ENCODE measurements around the gene HCAR1. TPM values are rescaled to one million over a fixed set of nuclear protein-coding genes. Genes with fewer than 3 reads are reported as not detected.
"Not testable (repeated sequence)": the region's sequence is repeated elsewhere in the genome, so short reads cannot be mapped to it uniquely, and the experiment has no call there.

Gene HCAR1
- total RNA-seq, 2 experiments from 2014 or later, result 0.91 to 0.99 TPM

GRCh38 chr12:122740351-122740750, 9.7 kb upstream of the HCAR1 start:
- DNase-seq, result no peak
- H3K27ac Mint-ChIP-seq, result no peak overlapping the region
- peaks cover 8% of the 10 kb centered on the region for H3K4me1 Mint-ChIP-seq (ENCODE audit: low read depth)
- intact Hi-C loops (cut with micrococcal nuclease), result no loop called here
- no peaks in the 10 kb centered on the region for H3K36me3 Mint-ChIP-seq (ENCODE audit: low read depth)
- CTCF ChIA-PET, result interaction anchor here (0.8 kb wide), 1 partner anchor 18 kb away, joined by 3 read pairs; no protein-coding TSS in a partner anchor
- H3K27me3 Mint-ChIP-seq (ENCODE audit: low read depth), result no peaks in the 10 kb centered on the region
- no peak overlapping the region for H3K4me3 Mint-ChIP-seq
- peaks cover 2% of the 10 kb centered on the region for H3K9me3 Mint-ChIP-seq

- CTCF ChIA-PET, result no interaction called here
- H3K4me3 Mint-ChIP-seq, result no peak overlapping the region
- H3K27ac Mint-ChIP-seq, result no peak overlapping the region
- intact Hi-C loops (cut with micrococcal nuclease), result no loop called here
- DNase-seq, result no peak
- H3K27me3 Mint-ChIP-seq (ENCODE audit: low read depth), result no peaks in the 10 kb centered on the region
- H3K4me1 Mint-ChIP-seq (ENCODE audit: low read depth), result peaks cover 15% of the 10 kb centered on the region
- peaks cover 2% of the 10 kb centered on the region for H3K9me3 Mint-ChIP-seq
- H3K36me3 Mint-ChIP-seq (ENCODE audit: low read depth), result no peaks in the 10 kb centered on the region
Measured at GRCh38 chr12:122738571-122738970, 7.9 kb upstream of the HCAR1 start.

GRCh38 chr12:122732611-122733010, 2.0 kb upstream of the HCAR1 start:
- CTCF ChIA-PET, result interaction anchor here (0.7 to 1.2 kb wide), 3 partner anchors 20 to 515 kb away, joined by 3 to 4 read pairs (median 3); partner anchors contain the start of genes DENR and ZCCHC8
- Mint-ChIP-seq H3K27ac (peak overlapping the region; percentile 89), H3K27me3 (ENCODE audit: low read depth) (no peaks in the 10 kb centered on the region), H3K36me3 (ENCODE audit: low read depth) (no peaks in the 10 kb centered on the region), H3K9me3 (peaks cover 5% of the 10 kb centered on the region), H3K4me3 (no peak overlapping the region), H3K4me1 (ENCODE audit: low read depth) (peaks cover 72% of the 10 kb centered on the region)
- intact Hi-C loops (cut with micrococcal nuclease), result loop anchor here (1.0 to 5.0 kb wide), 8 partner anchors 12 to 980 kb away; partner anchors contain the start of genes ATP6V0A2, CLIP1, DENR and KNTC1
- DNase-seq, result no peak

- intact Hi-C loops (cut with micrococcal nuclease), result loop anchor here (2.0 to 5.0 kb wide), 3 partner anchors 205 to 980 kb away; partner anchors contain the start of genes ATP6V0A2, CLIP1, KNTC1 and RSRC2
- Mint-ChIP-seq H3K27me3 (ENCODE audit: low read depth) (no peaks in the 10 kb centered on the region), H3K27ac (peak overlapping the region; percentile 89), H3K4me1 (ENCODE audit: low read depth) (peaks cover 75% of the 10 kb centered on the region), H3K36me3 (ENCODE audit: low read depth) (no peaks in the 10 kb centered on the region), H3K4me3 (no peak overlapping the region), H3K9me3 (peaks cover 5% of the 10 kb centered on the region)
- DNase-seq, result peak; percentile 69
- CTCF ChIA-PET, result interaction anchor here (0.7 to 1.2 kb wide), 3 partner anchors 21 to 515 kb away, joined by 3 to 4 read pairs (median 3); partner anchors contain the start of genes DENR and ZCCHC8
Measured at GRCh38 chr12:122732170-122732569, 1.5 kb upstream of the HCAR1 start.

GRCh38 chr12:122729583-122730214, 945 bp downstream of the HCAR1 start:
- intact Hi-C loops (cut with micrococcal nuclease), result loop anchor here (5.0 to 10.0 kb wide), 4 partner anchors 307 to 983 kb away; partner anchors contain the start of genes ATP6V0A2, CLIP1 and RHOF
- Mint-ChIP-seq H3K9me3 (peaks cover 3% of the 10 kb centered on the region), H3K4me1 (ENCODE audit: low read depth) (peaks cover 89% of the 10 kb centered on the region), H3K4me3 (peak overlapping the region; percentile 58), H3K36me3 (ENCODE audit: low read depth) (no peaks in the 10 kb centered on the region), H3K27ac (peak overlapping the region; percentile 85), H3K27me3 (ENCODE audit: low read depth) (no peaks in the 10 kb centered on the region)
- no peak for DNase-seq
- CTCF ChIA-PET, result no interaction called here

- peak; percentile 61 for DNase-seq
- Mint-ChIP-seq H3K27ac (peak overlapping the region; percentile 85), H3K4me1 (ENCODE audit: low read depth) (peaks cover 76% of the 10 kb centered on the region), H3K9me3 (no peaks in the 10 kb centered on the region), H3K4me3 (peak overlapping the region; percentile 50), H3K36me3 (ENCODE audit: low read depth) (no peaks in the 10 kb centered on the region), H3K27me3 (ENCODE audit: low read depth) (no peaks in the 10 kb centered on the region)
- intact Hi-C loops (cut with micrococcal nuclease), result loop anchor here (10.0 kb wide), 2 partner anchors 641 to 931 kb away; partner anchors contain the start of gene RHOF
- CTCF ChIA-PET, result interaction anchor here (1.3 kb wide), 1 partner anchor 27 kb away, joined by 5 read pairs; the partner anchor contains the start of gene DENR
Measured at GRCh38 chr12:122726080-122726558, 4.5 kb downstream of the HCAR1 start.

GRCh38 chr12:122725452-122726079, 5.1 kb downstream of the HCAR1 start:
- Mint-ChIP-seq H3K27me3 (ENCODE audit: low read depth) (no peaks in the 10 kb centered on the region), H3K4me3 (peak overlapping the region; percentile 50), H3K9me3 (no peaks in the 10 kb centered on the region), H3K4me1 (ENCODE audit: low read depth) (peaks cover 75% of the 10 kb centered on the region), H3K36me3 (ENCODE audit: low read depth) (no peaks in the 10 kb centered on the region), H3K27ac (peak overlapping the region; percentile 85)
- CTCF ChIA-PET, result no interaction called here
- intact Hi-C loops (cut with micrococcal nuclease), result loop anchor here (10.0 kb wide), 2 partner anchors 641 to 931 kb away; partner anchors contain the start of gene RHOF
- no peak for DNase-seq

GRCh38 chr12:122724641-122725243, 5.9 kb downstream of the HCAR1 start:
- Mint-ChIP-seq H3K4me3 (no peak overlapping the region), H3K9me3 (no peaks in the 10 kb centered on the region), H3K27ac (peak overlapping the region; percentile 85), H3K36me3 (ENCODE audit: low read depth) (no peaks in the 10 kb centered on the region), H3K4me1 (ENCODE audit: low read depth) (peaks cover 74% of the 10 kb centered on the region), H3K27me3 (ENCODE audit: low read depth) (no peaks in the 10 kb centered on the region)
- CTCF ChIA-PET, result interaction anchor here (0.6 kb wide), 1 partner anchor 366 kb away, joined by 3 read pairs; no protein-coding TSS in a partner anchor
- intact Hi-C loops (cut with micrococcal nuclease), result loop anchor here (10.0 kb wide), 2 partner anchors 640 to 930 kb away; partner anchors contain the start of gene RHOF
- DNase-seq, result no peak

GRCh38 chr12:122722387-122722786, 8.3 kb downstream of the HCAR1 start:
- Mint-ChIP-seq H3K27ac (peak overlapping the region; percentile 48), H3K4me3 (no peak overlapping the region), H3K9me3 (peaks cover 1% of the 10 kb centered on the region), H3K36me3 (ENCODE audit: low read depth) (no peaks in the 10 kb centered on the region), H3K27me3 (ENCODE audit: low read depth) (no peaks in the 10 kb centered on the region), H3K4me1 (ENCODE audit: low read depth) (peaks cover 58% of the 10 kb centered on the region)
- intact Hi-C loops (cut with micrococcal nuclease), result loop anchor here (10.0 kb wide), 2 partner anchors 638 to 928 kb away; partner anchors contain the start of gene RHOF
- DNase-seq, result no peak
- CTCF ChIA-PET, result interaction anchor here (0.9 to 1.2 kb wide), 3 partner anchors 11 to 30 kb away, joined by 3 read pairs; no protein-coding TSS in a partner anchor

- H3K27ac Mint-ChIP-seq, result peak overlapping the region; percentile 88
- H3K9me3 Mint-ChIP-seq, result peaks cover 1% of the 10 kb centered on the region
- peak overlapping the region; percentile 30 for H3K4me3 Mint-ChIP-seq
- DNase-seq, result peak; percentile 26
- H3K4me1 Mint-ChIP-seq (ENCODE audit: low read depth), result peaks cover 49% of the 10 kb centered on the region
- H3K27me3 Mint-ChIP-seq (ENCODE audit: low read depth), result no peaks in the 10 kb centered on the region
- CTCF ChIA-PET, result no interaction called here
- intact Hi-C loops (cut with micrococcal nuclease), result loop anchor here (1.0 to 10.0 kb wide), 3 partner anchors 31 to 926 kb away; partner anchors contain the start of genes DENR and RHOF
- H3K36me3 Mint-ChIP-seq (ENCODE audit: low read depth), result no peaks in the 10 kb centered on the region
Measured at GRCh38 chr12:122721057-122721545, 9.5 kb downstream of the HCAR1 start.

GRCh38 chr12:122716658-122717057, 14.0 kb downstream of the HCAR1 start, which contains the start of gene HCAR3:
HCAR3 (minus strand) TSS chr12:122716811; CDS start chr12:122716737, 74 bp downstream.
- H3K4me3 Mint-ChIP-seq; intact Hi-C loops (cut with micrococcal nuclease); H3K27me3 Mint-ChIP-seq (ENCODE audit: low read depth); H3K27ac Mint-ChIP-seq; H3K9me3 Mint-ChIP-seq; H3K36me3 Mint-ChIP-seq (ENCODE audit: low read depth); DNase-seq; CTCF ChIA-PET: not testable (repeated sequence)
- peaks cover 22% of the 10 kb centered on the region for H3K4me1 Mint-ChIP-seq (ENCODE audit: low read depth)

Measured in activated naive CD4-positive, alpha-beta T cell treated with anti-CD3 and anti-CD28 coated beads for 36 hours (primary cell).